ENCODE results near the gene ABCD4.

The ABCD4 gene

DNA sequence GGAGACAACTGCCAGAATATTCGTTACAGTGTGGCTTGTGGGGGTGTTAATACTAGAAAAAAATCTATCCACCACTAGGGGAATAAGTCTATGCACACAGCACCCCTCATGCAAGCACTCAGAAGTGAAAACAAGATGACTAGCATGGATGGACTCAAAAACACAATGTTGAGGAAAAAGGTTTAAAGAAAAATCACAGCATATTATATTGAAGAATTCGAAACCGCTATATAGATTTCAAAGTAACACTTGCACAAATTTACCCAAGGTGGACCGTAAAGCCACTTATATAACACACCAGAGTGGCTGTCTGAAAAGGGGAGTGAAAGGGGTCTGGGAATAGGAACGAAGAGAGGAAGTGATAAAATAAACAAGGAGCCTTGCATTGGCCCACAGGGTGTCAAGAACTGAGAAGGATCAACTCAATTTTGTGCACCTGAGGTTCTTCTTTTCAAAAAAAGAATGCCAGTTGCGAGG lies 544 bp downstream of the ABCD4 start:
- peak; percentile 21 for DNase-seq (ENCODE audit: low read depth)

DNA sequence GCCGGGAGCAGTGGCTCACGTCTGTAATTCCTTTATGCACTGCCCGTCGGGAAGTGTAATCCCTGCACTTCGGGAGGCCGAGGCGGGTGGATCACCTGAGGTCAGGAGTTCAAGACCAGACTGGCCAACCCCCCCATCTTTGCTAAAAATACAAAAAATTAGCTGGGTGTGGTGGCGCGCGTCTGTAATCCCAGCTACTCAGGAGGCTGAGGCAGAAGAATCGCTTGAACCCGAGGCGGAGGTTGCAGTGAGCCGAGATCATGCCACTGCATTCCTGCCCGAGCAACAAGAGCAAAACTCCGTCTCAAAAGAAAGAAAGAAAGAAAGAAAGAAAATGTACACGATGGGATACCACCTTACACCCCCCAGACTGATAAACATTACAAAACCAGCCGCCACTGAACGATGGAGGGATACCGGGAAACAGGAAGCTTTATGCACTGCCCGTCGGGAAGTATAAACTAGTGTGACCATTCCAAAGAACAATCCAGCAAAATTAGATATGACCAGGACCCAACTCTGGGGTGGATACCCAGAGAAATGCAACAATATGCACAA lies 1.1 kb downstream of the ABCD4 start:
- no peak for DNase-seq (ENCODE audit: low read depth)

DNA sequence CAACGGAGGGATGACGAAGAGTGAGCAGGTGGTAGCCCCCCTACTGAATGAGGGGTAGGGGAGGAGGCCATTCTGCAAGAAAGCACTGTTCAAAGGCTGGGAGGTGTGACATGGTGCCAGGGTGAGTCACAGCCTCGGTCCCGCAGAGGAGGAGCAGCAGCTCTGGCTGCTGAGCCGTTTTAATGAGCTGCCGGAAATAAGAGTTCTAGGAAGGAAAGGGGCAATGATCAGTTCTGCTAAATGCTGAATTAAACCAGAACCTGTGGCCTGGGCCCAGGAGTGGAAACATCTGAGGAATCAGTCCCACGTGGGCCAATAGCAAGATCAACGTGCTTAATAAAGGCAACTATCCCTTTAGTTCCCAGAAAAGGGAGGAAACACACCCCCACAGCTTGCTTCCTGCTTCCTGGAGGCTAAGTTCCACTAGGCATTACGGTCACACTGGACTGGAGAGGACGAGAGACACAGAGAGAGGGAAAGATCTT lies 3.6 kb downstream of the ABCD4 start:
- DNase-seq (ENCODE audit: low read depth): no peak

DNA sequence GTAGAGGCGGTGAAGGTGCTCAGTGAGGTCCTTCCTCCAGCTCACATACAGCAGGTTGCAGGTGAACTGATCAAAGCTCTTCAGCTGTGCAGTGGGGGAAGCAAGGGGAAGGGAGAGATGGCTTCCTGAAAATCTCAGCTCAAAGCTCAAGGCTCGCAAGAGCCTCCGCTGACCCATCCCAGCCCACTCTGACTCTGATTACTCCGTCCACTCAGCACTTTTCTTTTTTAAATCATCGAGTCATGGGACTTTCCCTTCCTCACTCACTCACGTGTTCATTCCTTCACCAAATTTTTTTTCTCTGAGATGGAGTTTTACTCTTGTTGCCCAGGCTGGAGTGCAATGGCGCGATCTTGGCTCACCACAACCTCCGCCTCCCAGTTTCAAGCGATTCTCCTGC lies 4.7 kb downstream of the ABCD4 start:
- DNase-seq (ENCODE audit: low read depth): no peak

DNA sequence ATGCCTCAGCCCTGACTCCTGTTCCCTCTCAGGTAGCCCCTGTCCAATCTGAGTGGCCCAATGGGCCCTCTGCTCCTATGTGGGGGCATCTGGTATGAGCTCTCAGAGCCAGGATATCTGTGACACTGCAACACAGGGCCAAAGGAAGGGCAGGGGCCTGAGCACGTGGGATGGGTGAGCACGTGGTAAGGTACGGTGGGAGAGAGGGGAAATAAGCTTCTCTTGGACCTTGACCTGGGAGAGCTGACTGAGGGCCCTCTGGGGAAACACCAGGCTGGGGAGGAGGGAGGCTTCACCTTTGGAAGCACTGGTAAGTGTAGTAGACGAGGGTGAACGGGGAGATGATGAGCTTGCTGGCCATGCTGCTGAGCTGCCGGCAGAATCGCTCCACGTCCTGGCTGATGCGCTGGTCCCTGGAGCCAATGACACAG lies 6.7 kb downstream of the ABCD4 start:
- no peak for DNase-seq (ENCODE audit: low read depth)

DNA sequence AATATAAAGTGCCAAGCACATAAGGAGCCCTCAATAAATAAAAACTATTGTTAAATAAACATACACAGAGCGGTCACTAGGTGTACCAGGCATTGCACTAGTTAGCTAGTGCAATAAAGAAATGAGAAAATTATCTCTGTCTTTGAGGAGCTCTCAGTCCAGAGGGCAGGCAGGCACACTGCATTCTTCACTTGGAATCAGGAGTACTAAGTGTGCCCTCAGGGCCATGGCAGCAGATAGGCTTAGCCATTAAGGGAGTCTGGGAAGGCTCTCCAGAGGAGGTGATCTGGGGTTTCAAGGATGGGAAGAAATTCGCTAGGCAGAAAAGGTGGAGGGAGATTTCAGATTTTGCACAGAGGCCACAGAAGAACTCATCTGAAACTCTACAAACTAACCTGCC lies 9.1 kb downstream of the ABCD4 start:
- DNase-seq (ENCODE audit: low read depth): no peak

DNA sequence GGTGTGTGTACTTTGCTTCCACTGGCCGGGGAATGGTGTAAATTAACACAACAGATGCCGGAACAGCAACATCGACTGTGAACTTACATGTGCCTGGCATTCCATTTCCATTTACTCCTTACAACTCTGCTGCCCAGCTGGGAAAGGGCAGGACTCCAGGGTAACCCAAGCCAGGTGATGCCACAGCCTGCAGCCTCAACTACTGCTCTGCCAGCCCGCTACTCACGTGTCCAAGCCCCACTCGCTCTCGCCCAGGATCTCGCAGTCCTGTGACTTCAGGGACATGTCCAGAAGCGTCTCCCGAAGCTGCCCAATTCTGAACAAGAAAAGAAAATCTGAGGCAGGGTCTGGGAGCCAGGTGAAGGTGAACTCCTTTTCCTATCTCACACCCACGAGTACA lies 10.7 kb downstream of the ABCD4 start:
- DNase-seq (ENCODE audit: low read depth): no peak

DNA sequence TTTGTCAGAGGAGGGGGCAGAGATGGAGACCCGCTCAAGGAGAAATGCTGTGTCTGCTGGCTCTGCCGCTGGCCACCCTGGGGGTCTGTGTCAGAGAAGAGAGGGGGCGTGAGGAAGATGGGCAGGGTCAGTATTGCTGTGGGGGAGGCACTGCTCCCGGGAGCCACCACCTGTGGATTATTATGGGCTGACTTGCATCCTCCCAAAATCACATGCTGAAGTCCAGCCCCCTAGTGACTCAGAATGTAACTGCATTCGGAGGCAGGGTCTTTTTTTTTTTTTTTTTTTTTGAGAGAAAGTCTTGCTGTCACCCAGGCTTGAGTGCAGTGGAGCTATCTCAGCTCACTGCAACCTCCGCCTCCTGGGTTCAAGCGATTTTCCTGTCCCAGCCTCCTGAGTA lies 12.3 kb downstream of the ABCD4 start:
- no peak for DNase-seq (ENCODE audit: low read depth)

DNA sequence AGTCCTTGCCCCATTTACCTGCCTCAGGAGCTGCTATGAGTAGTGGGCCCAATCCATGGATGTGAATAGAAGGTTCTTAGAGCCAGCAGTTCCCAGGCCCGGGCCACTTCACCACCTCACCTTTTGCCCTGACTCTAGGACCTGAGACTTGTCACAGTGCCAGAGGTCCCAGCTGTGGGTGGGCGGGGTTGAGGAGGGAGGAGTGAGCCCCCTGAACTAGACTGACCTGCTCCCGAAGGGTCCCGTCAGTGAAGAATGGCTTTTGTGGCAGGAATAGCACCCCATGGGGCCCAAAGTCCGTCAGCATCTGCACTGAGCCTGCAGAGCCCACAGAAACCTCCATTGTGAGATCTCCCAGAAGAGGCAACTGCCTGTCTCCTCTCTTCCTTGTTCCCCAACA lies 12.9 kb downstream of the ABCD4 start:
- no peak for DNase-seq (ENCODE audit: low read depth)

DNA sequence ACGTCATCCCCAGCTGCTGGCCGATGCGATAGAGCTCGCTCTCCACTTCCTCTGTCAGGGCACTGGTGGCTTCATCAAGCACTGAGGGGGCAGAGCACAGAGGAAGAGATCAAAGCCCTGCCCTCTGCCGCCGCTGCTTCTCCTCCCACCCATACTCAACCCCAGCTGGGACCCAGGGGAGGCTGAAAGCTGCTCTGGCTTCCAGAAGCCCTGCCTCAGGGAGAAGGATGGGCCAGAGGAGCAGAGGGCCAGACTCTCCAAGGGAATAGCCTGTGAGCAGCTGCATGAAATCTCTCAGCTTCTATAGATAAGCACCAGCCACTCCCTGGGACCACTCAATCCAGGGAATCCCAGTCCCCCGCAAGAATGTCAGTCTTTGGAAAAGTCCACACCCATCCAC lies 16.0 kb downstream of the ABCD4 start:
- DNase-seq (ENCODE audit: low read depth): no peak

DNA sequence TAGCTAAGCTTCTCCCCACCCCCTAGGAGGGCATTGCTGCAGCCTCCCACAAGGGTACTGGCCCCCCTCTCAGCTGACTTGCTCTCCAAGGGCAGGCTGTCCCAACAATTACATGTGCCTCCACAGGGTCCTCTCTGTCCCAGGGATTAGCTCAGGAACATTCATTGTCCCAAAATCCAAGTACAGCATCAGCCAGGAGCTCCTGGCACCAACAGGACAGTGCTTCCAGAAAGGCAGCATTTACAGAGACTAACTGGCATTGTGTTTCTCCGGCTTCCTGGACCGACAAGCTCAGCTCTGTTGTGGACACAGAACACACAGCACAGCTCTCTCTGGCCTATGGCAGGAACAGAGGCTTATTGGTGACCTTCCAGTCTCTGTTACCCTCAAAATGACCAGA lies 21.7 kb downstream of the ABCD4 start:
- no peak for DNase-seq (ENCODE audit: low read depth)

DNA sequence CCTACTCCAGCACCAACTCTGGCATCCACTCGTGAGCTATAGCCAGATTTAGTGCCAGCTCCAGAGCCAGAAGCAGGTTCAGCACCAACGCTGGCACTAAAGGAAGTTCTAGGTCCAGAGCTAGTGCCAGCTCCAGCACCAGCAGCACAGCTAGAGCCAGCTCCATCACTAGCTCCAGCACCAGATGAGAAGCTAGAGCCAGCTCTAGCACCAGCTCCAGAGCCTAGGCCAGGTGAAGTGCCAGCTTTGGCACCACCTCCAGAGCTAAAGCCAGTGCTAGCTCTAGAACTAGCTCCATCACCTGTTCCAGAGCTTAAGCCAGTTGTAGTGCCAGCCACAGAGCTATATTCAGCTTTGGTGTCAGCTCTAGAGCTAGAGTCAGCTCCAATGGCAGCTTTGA lies 24.7 kb downstream of the ABCD4 start:
- no peak for DNase-seq (ENCODE audit: low read depth)

DNA sequence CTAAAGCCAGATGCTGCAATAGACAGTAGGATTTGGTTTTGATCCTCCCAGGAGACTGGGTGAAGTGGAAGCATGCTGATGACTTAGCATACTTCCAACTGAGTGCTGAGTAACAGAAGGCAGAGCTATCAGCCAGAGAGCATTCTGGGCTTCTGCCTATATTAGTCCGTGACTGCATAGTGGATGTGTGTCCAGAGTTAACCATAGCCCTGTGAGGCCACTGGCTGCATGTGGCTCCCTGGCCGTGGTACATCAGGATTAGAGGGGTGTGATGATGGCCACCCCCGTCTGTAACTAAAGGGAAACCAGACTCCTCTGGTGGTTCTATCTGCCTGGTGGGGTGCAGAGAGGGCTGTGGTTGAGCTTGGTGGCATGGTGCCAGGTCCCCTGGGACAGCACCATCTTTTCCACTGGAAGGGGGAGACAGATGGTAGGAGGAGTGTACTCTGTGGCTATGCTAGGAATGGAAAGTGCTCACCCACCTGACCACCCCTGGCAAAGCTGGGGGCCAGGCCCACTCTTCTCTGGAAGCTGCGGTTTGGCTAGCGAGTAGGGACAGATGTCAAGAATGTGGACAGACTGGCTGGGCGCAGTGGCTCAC lies 27.4 kb downstream of the ABCD4 start:
- peak; percentile 78 for DNase-seq (ENCODE audit: low read depth)

DNA sequence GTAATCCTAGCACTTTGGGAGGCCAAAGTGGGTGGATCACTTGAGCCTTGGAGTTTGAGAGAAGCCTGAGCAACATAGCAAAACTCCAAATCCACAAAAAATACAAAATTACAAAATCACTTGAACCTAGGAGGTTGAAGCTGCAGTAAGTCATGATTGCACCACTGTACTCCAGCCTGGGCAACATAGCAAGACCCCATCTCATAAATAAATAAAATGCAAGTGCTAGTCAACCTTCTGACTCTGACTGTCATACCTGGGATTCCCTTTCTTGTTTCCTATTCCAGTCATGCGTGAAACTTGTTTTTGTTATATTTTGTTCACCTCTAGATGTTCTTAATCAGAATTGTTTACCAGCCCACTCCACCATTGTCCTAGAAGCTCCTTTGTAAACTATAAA lies 31.4 kb downstream of the ABCD4 start:
- no peak for DNase-seq (ENCODE audit: low read depth)

DNA sequence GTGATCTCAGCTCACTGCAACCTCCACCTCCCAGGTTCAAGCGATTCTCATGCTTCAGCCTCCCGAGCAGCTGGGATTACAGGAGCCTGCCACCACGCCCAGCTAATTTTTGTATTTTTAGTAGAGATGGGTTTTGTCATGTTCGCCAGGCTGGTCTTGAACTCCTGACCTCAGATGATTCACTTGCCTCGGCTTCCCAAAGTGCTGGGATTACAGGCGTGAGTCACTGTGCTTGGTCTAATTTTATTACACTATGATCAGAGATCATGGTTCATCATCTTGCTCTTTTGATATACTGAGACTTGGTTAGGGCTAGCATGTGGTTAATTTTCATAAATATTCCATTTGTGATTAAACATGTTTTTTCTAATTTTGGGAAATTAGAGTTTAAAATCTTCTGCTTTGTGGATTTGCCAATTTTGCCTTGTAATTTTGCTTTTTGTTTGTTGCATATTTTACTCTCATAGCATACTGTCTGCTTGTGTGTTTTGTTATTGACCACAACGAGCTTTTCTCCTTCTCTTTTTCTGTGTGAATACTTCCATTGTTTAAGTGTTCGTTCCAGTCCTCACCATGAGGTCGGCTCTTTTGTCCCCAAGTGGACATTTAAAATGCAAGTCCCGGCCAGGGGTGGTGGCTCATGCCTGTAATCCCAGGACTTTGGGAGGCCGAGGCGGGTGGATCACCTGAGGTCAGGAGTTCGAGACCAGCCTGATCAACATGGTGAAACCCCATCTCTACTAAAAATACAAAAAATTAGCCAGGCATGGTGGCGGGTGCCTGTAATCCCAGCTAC lies 32.2 kb downstream of the ABCD4 start:
- peak; percentile 53 for DNase-seq (ENCODE audit: low read depth)

DNA sequence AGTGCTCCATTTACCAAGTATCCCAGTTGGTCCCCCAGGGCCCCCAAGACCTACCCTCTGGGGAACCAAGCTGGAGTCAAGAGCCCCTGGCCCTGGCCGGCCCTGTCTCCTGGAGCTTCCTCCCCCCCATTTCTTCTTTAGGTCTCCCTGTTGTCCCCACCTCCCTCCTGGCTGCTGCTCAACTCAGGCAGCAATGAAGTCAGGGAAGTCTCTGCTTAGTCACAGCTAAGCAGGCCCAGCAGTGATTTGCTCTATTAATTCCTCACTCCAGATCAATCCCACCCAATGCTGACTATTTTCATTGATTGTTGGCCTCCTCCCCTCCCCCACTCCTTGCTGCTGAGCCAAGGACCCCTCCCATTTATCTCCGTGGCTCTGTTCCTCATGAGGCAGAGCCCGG lies 35.1 kb downstream of the ABCD4 start:
- DNase-seq (ENCODE audit: low read depth): no peak

DNA sequence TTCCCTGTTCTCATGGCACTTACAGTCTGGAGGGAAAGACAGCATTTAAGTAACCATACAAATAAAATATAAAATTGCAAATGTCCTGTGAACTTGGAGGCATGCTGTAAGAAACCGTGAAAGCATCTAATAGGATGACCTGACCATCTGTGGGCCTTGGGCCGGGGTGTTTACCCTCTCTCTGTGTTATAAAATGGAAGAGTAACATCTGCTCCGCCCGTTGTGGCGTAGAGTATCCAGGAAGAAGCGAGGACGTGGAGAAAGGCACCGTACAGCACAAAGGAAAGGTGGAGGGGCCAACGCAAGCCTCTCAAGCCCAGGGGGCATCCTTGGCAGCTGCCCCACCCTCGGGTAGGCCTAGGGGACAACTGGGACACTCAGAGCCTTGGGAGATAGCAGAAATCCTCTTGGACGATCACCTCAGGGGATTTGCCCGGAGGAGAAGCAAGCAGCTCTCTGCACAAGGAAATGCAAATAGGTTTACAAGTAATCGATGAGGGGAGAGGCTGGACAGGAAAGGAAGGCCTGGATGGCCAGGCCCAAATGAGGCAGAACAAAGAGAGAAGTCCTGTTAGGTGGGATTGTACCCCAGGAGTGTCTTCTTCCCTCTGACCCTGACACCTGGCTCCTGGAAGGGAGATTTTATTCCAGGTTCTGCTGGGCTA lies 37.3 kb downstream of the ABCD4 start:
- DNase-seq (ENCODE audit: low read depth): no peak

DNA sequence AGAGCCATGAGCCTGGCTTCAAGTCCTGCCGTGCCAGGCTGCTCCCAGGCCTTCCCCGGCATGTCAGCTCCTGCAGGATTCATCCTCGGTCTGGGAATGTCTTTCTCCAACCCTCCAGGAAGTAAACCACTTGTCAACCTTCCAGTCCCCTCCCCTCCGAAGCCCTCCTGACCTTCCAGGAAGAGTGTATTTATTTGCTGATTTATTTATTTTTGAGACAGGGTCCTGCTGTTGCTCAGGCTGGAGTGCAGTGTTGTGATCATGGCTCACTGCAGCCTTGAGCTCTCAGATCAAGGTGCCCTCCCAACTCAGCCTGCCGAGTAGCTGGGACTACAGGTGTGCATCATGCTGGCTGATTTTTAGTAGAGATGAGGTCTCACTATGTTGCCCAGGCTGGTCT lies 38.8 kb downstream of the ABCD4 start:
- DNase-seq (ENCODE audit: low read depth): no peak

DNA sequence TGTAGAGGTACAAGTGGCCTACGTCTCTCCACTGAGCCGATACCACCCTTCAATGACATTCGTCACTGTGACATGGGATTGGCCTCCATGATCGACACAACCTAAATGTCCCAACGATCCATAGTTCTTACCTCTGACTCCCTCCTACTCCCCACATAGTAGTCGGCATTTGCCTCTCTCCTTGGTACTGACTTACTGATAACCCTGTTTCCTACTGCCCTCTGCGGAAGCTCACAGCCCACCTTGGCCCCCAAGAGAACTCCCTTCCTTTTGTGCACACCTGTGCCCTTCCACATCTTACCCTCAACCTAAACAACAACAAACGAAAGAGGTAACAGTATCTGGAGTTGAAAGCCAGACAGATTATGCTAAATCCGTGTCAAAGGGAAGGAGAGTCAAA lies 39.6 kb downstream of the ABCD4 start:
- DNase-seq (ENCODE audit: low read depth): no peak

DNA sequence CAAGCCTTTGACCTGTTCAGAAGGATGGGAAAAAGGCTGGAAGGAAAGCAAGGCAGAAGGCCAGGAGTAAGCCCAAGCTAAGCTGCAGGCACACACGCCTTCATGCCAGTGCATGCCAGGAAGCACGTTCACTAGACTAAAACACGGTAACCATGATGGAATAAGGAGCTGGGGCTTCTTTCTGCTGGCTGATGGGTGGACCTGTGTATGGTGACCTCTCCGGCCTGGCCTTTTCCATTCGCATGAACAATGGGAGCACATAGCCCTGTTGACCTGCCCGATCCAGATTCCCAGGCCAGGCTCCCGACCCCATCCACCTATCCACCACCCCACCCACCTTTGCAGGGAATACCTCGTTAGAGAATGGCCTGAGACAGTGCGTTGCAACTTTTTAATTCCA lies 40.7 kb downstream of the ABCD4 start:
- no peak for DNase-seq (ENCODE audit: low read depth)

DNA sequence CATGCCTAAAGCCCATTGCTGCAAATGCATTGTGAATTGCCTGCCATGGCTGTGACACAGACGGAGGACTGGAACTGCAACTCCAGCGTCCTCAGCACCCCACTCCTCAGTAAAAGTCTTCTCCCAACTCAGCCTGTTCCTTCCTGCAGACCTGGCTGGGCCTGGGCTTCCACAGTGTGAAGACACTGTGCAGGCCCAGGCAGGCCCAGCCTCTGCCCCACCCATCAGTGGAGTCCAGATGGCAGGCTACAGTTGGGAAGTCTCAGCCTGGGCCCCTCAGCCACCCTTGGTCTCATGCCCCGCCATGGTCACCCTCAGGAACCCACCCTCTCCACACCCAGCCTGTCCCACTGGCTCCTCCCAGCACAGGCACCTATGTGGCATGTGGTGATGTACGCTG lies 41.4 kb downstream of the ABCD4 start:
- no peak for DNase-seq (ENCODE audit: low read depth)

DNA sequence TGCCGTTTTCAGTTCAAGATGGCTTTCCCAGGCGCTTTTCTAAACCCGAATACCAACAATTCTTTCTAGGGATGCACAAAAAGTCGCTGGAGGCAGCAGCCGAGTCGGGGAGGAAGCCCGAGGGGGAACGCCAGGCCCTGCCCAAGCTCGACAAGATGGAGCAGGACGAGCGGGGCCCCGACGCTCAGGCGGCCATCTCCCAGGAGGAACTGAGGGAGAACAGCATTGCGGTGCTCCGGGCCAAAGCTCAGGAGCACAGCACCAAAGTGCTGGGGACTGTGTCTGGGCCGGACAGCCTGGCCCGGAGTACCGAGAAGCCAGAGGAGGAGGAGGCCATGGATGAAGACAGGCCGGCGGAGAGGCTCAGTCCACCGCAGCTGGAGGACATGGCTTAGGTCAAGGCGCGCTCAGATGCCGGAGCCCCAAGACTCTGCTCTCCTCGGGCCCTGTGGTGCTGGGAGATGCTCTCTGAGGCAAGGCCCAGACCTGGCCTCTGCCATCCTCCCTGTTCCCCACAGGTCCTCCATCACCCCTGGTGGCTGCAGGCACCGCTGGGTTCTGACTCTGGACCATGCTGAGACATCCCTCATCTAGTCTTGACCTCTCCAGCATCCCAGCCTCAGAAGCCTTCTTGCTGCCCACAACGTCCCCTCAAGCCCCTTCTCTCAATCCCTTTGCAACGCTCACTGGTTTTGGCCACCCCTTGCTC lies 42.1 kb downstream of the ABCD4 start:
- DNase-seq (ENCODE audit: low read depth): no peak

All from GM04504 (cell line).